ENCODE measurements around the gene RNF38. TPM values are rescaled to one million over a fixed set of nuclear protein-coding genes. Genes with fewer than 3 reads are reported as not detected.

Gene RNF38
- total and polyA plus RNA-seq, 9 of the 15 experiments (the other 6 are each of a cell fraction or from before 2014, with no cell fraction given): 1.6 to 9.8 (median 4.5) TPM

DNA sequence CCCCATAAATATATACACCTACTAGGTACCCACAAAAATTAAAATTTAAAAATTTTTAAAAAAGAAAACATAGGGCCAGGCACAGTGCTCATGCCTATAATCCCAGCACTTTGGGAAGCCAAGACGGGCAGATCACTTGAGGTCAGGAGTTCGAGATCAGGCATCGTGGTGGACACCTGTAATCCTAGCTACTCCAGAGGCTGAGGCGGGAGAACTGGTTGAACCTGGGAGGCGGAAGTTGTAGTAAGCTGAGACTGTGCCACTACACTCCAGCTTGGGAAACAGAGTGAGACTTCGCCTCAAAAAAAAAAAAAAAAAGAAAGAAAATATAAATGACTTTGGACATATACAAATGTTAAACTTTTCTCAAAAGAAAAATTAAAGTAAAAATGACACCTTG, 33.3 kb upstream of the RNF38 start (continued):
- TF ChIP-seq, protein P1, sequence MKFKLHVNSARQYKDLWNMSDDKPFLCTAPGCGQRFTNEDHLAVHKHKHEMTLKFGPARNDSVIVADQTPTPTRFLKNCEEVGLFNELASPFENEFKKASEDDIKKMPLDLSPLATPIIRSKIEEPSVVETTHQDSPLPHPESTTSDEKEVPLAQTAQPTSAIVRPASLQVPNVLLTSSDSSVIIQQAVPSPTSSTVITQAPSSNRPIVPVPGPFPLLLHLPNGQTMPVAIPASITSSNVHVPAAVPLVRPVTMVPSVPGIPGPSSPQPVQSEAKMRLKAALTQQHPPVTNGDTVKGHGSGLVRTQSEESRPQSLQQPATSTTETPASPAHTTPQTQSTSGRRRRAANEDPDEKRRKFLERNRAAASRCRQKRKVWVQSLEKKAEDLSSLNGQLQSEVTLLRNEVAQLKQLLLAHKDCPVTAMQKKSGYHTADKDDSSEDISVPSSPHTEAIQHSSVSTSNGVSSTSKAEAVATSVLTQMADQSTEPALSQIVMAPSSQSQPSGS (CRISPR knock-in tag; IDR thresholded peaks at IDR 0.05): no peak

DNA sequence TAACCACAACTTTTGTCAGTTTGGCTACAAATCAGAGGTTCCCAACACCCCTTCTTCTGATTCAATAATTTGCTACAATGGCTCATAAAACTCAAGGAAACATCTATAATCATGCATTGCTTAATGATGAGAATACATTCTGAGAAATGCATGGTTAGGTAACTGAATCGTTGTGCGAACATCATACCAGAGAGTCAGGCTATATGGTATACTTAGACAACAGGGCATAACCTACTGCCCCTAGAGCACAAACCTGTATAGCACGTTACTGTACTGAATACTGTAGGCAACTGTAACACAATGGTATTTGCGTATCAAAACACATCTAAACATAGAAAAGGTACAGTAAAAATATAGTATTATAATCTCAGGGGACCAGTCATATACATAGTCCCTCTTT, 31.0 kb upstream of the RNF38 start:
- H3K9ac ChIP-seq (ENCODE audit: insufficient read depth in 1 of 2, low read depth in 2 of 2, low read length in 2 of 2): no peak overlapping the region
- H3K27ac ChIP-seq (ENCODE audit: extremely low read depth, low read depth, low read length): no peak overlapping the region
- CTCF ChIA-PET (ENCODE audit: low intra/inter-chr PET ratio): no interaction called here
- POLR2A ChIA-PET: no interaction called here
- no peaks in the 10 kb centered on the region for H3K9me3 ChIP-seq (replicated peaks; ENCODE audit: control insufficient read depth, insufficient read depth, low read depth, low read length)
- H3K27me3 ChIP-seq (ENCODE audit: control insufficient read depth in 2 of 2, insufficient read depth in 2 of 2, low read length in 2 of 2): no peaks in the 10 kb centered on the region
- ATAC-seq (no peak), DNase-seq (ENCODE audit: extremely low read depth in 1 of 4, low spot score in 3 of 4) (no peak), FAIRE-seq (no peak)
- H2AFZ ChIP-seq (ENCODE audit: low read depth, low read length): no peak overlapping the region
- WGBS (ENCODE audit: insufficient coverage, low coverage, missing lambda C conversion rate): 78% methylated on average over 4 of the region's 4 CpGs
- no peaks in the 10 kb centered on the region for H3K79me2 ChIP-seq (ENCODE audit: control insufficient read depth, insufficient read depth, low read length)
- no TSS peak for BruUV-seq (replicated peaks)
- no peak overlapping the region for H3K4me3 ChIP-seq
- peaks cover 4 to 7% of the 10 kb centered on the region in 2 experiments; a peak in 3 of 5 replicates for H3K4me1 ChIP-seq (replicated peaks in 1 of 2; ENCODE audit: control insufficient read depth in 2 of 2, insufficient read depth in 2 of 2, low read length in 2 of 2)
- no peaks in the 10 kb centered on the region for H3K9me1 ChIP-seq (ENCODE audit: control insufficient read depth, insufficient read depth, low read length)
- in situ Hi-C loops (cut with MboI) (no loop called here), intact Hi-C loops (cut with micrococcal nuclease) (no loop called here)
- no peak overlapping the region for H3K4me2 ChIP-seq (ENCODE audit: insufficient read depth, low read length)
- no peaks in the 10 kb centered on the region for H4K20me1 ChIP-seq (replicated peaks; ENCODE audit: control insufficient read depth, insufficient read depth, low read length)
- no peaks in the 10 kb centered on the region for H3K36me3 ChIP-seq (ENCODE audit: control insufficient read depth, insufficient read depth, low read length)
- no peak for TF ChIP-seq HNRNPK (IDR thresholded peaks at IDR 0.05; ENCODE audit: low read depth, low read length, poor library complexity, severe bottlenecking)
- no peak for TF ChIP-seq NFIX (CRISPR knock-in tag; IDR thresholded peaks at IDR 0.05; ENCODE audit: low read depth)
- TF ChIP-seq ZNF583 (CRISPR knock-in tag; IDR thresholded peaks at IDR 0.05): no peak
- TF ChIP-seq MEF2A (IDR thresholded peaks at IDR 0.05; ENCODE audit: control insufficient read depth, low read depth, low read length): no peak
- no peak for TF ChIP-seq ZNF507 (tag; conservative IDR thresholded peaks at IDR 0.05)
- no peak for TF ChIP-seq ZNF24 (IDR thresholded peaks at IDR 0.05)
- TF ChIP-seq, protein P2, sequence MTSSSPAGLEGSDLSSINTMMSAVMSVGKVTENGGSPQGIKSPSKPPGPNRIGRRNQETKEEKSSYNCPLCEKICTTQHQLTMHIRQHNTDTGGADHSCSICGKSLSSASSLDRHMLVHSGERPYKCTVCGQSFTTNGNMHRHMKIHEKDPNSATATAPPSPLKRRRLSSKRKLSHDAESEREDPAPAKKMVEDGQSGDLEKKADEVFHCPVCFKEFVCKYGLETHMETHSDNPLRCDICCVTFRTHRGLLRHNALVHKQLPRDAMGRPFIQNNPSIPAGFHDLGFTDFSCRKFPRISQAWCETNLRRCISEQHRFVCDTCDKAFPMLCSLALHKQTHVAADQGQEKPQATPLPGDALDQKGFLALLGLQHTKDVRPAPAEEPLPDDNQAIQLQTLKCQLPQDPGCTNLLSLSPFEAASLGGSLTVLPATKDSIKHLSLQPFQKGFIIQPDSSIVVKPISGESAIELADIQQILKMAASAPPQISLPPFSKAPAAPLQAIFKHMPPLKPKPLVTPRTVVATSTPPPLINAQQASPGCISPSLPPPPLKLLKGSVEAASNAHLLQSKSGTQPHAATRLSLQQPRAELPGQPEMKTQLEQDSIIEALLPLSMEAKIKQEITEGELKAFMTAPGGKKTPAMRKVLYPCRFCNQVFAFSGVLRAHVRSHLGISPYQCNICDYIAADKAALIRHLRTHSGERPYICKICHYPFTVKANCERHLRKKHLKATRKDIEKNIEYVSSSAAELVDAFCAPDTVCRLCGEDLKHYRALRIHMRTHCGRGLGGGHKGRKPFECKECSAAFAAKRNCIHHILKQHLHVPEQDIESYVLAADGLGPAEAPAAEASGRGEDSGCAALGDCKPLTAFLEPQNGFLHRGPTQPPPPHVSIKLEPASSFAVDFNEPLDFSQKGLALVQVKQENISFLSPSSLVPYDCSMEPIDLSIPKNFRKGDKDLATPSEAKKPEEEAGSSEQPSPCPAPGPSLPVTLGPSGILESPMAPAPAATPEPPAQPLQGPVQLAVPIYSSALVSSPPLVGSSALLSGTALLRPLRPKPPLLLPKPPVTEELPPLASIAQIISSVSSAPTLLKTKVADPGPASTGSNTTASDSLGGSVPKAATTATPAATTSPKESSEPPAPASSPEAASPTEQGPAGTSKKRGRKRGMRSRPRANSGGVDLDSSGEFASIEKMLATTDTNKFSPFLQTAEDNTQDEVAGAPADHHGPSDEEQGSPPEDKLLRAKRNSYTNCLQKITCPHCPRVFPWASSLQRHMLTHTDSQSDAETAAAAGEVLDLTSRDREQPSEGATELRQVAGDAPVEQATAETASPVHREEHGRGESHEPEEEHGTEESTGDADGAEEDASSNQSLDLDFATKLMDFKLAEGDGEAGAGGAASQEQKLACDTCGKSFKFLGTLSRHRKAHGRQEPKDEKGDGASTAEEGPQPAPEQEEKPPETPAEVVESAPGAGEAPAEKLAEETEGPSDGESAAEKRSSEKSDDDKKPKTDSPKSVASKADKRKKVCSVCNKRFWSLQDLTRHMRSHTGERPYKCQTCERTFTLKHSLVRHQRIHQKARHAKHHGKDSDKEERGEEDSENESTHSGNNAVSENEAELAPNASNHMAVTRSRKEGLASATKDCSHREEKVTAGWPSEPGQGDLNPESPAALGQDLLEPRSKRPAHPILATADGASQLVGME (CRISPR knock-in tag; IDR thresholded peaks at IDR 0.05): no peak
- TF ChIP-seq RBFOX2 (IDR thresholded peaks at IDR 0.05; ENCODE audit: low read depth, low read length): no peak
- TF ChIP-seq FUS (optimal IDR thresholded peaks at IDR 0.05; ENCODE audit: low read depth, low read length): no peak
- TF ChIP-seq, protein P3, sequence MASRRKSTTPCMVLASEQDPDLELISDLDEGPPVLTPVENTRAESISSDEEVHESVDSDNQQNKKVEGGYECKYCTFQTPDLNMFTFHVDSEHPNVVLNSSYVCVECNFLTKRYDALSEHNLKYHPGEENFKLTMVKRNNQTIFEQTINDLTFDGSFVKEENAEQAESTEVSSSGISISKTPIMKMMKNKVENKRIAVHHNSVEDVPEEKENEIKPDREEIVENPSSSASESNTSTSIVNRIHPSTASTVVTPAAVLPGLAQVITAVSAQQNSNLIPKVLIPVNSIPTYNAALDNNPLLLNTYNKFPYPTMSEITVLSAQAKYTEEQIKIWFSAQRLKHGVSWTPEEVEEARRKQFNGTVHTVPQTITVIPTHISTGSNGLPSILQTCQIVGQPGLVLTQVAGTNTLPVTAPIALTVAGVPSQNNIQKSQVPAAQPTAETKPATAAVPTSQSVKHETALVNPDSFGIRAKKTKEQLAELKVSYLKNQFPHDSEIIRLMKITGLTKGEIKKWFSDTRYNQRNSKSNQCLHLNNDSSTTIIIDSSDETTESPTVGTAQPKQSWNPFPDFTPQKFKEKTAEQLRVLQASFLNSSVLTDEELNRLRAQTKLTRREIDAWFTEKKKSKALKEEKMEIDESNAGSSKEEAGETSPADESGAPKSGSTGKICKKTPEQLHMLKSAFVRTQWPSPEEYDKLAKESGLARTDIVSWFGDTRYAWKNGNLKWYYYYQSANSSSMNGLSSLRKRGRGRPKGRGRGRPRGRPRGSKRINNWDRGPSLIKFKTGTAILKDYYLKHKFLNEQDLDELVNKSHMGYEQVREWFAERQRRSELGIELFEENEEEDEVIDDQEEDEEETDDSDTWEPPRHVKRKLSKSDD (conservative IDR thresholded peaks at IDR 0.05; ENCODE audit: low read length): no peak
- no peak for TF ChIP-seq ZNF134 (CRISPR knock-in tag; conservative IDR thresholded peaks at IDR 0.05)
- TF ChIP-seq TCF3 (CRISPR knock-in tag; IDR thresholded peaks at IDR 0.05): no peak

All from K562 (cell line).